B cell (primary cell): ENCODE data around the gene ZNF277. TPM values are rescaled to one million over a fixed set of nuclear protein-coding genes. Genes with fewer than 3 reads are reported as not detected.

ENCODE experiments used
- ATAC-seq: fragments of 200-7000 bp; cut with Tn5 transposase; one replicate; pipeline ENCODE4 v1.10.0; 2021; ENCODE audit warnings: low read depth, mild to moderate bottlenecking, moderate number of reproducible peaks, moderate library complexity
- CTCF ChIA-PET: fragments of 350-600 bp; sonication (Branson Sonifier 250); formaldehyde crosslinking; loops from one replicate; lab custom pipeline; 2021; ENCODE audit warnings: antibody characterized with exemption, inconsistent platforms; lab: Charles Lee
- POLR2A ChIA-PET: fragments of 350-600 bp; sonication (Branson Sonifier 250); formaldehyde crosslinking; loops from one replicate; lab custom pipeline; 2021; ENCODE audit warnings: antibody characterized with exemption; lab: Charles Lee
- DNase-seq: peaks from one replicate; pipeline ENCODE4 v3.0.0; 2013
- H2AFZ ChIP-seq: 2 replicates; pipeline ENCODE4 v1.6.1; 2012; ENCODE audit warnings: mild to moderate bottlenecking, low read depth, low read length; ENCODE audit not compliant: insufficient read depth, poor library complexity, severe bottlenecking
- H3K27ac ChIP-seq, 2 donors: 1 replicate in 1 of 2; 2 replicates in 1 of 2; pipeline ENCODE4 v1.5.1; 2012 to 2013; ENCODE audit warnings: low read length in 2 of 2, mild to moderate bottlenecking in 2 of 2, moderate library complexity in 1 of 2
- H3K27me3 ChIP-seq, 4 experiments: fragments of 200-600 bp in 1 of 4; sonication (generic) in 1 of 4; replicated peaks in 1 of 4; 1 replicate in 2 of 4; 2 replicates in 2 of 4; pipeline versions ENCODE4 v1.6.1 to v1.7.0; 2013 to 2016; ENCODE audit warnings: low read length in 3 of 4, mild to moderate bottlenecking in 2 of 4, mixed read lengths in 1 of 4, moderate library complexity in 1 of 4; ENCODE audit not compliant: insufficient read depth in 4 of 4, control insufficient read depth in 3 of 4; ENCODE audit errors: control extremely low read depth in 1 of 4
- H3K36me3 ChIP-seq, 2 experiments: replicated peaks in 1 of 2; 1 replicate in 1 of 2; 2 replicates in 1 of 2; pipeline versions ENCODE4 v1.6.1 to v1.7.1; 2013; ENCODE audit warnings: low read length in 1 of 2; ENCODE audit not compliant: insufficient read depth in 2 of 2, control insufficient read depth in 1 of 2; ENCODE audit errors: control extremely low read depth in 1 of 2, extremely low read depth in 1 of 2
- H3K4me1 ChIP-seq, 2 donors: fragments of 200-600 bp in 1 of 2; sonication (generic) in 1 of 2; 1 replicate in 1 of 2; 2 replicates in 1 of 2; pipeline versions ENCODE4 v1.5.1 to v1.6.1; 2013 to 2017; ENCODE audit warnings: low read length in 2 of 2; ENCODE audit not compliant: control insufficient read depth in 2 of 2, insufficient read depth in 2 of 2
- H3K4me2 ChIP-seq: replicated peaks from 2 replicates; pipeline ENCODE3; 2012; ENCODE audit warnings: mild to moderate bottlenecking, low read depth, low read length; ENCODE audit not compliant: poor library complexity, severe bottlenecking
- H3K4me3 ChIP-seq, 5 experiments: fragments of 200-600 bp in 1 of 5; sonication (generic) in 1 of 5; 1 replicate in 3 of 5; 2 replicates in 2 of 5; pipeline versions ENCODE4 v1.5.1 to v1.7.0; 2011 to 2016; ENCODE audit warnings: low read length in 4 of 5, mild to moderate bottlenecking in 4 of 5, low read depth in 2 of 5, control low read depth in 1 of 5, moderate library complexity in 1 of 5; ENCODE audit not compliant: insufficient read depth in 1 of 5; ENCODE audit errors: control extremely low read depth in 1 of 5, extremely low read depth in 1 of 5
- H3K79me2 ChIP-seq: fragments of 200-600 bp; sonication (generic); one replicate; pipeline ENCODE4 v1.6.0; 2016; ENCODE audit warnings: low read length; ENCODE audit not compliant: control insufficient read depth, insufficient read depth
- H3K9ac ChIP-seq: fragments of 200-600 bp; sonication (generic); 2 replicates; pipeline ENCODE4 v1.6.1; 2017; ENCODE audit warnings: mild to moderate bottlenecking, low read length, moderate library complexity
- H3K9me3 ChIP-seq, 3 donors: one replicate each; pipeline versions ENCODE4 v1.6.1 to v1.7.1; 2013; ENCODE audit warnings: low read length in 2 of 3; ENCODE audit not compliant: control insufficient read depth in 2 of 3, insufficient read depth in 1 of 3; ENCODE audit errors: control extremely low read depth in 1 of 3
- H4K20me1 ChIP-seq: 2 replicates; pipeline ENCODE4 v1.6.0; 2012; ENCODE audit warnings: mild to moderate bottlenecking, low read length; ENCODE audit not compliant: insufficient read depth, control insufficient read depth, poor library complexity, severe bottlenecking
- H3K27ac Mint-ChIP-seq: one replicate; pipeline ENCODE4 v1.8.0; 2021; ENCODE audit warnings: mixed read lengths
- H3K27me3 Mint-ChIP-seq: one replicate; pipeline ENCODE4 v1.8.0; 2021; ENCODE audit warnings: mixed read lengths
- H3K4me1 Mint-ChIP-seq: one replicate; pipeline ENCODE4 v1.8.0; 2021; ENCODE audit warnings: mixed read lengths
- H3K4me3 Mint-ChIP-seq: one replicate; pipeline ENCODE4 v1.8.0; 2021; ENCODE audit warnings: mixed read lengths
- H3K9me3 Mint-ChIP-seq: one replicate; pipeline ENCODE4 v1.8.0; 2022; ENCODE audit warnings: mixed read lengths; ENCODE audit not compliant: insufficient read depth
- CTCF ChIP-seq: fragments of 200-600 bp; IDR thresholded peaks from one replicate; pipeline ENCODE4 v1.8.0; 2022; ENCODE audit warnings: antibody characterized with exemption, mild to moderate bottlenecking
- EZH2 ChIP-seq: IDR thresholded peaks from 2 replicates; pipeline ENCODE4 v1.6.1; 2012; ENCODE audit warnings: borderline replicate concordance, low read depth, mild to moderate bottlenecking, moderate library complexity, low read length; ENCODE audit not compliant: insufficient read depth, poor library complexity, severe bottlenecking
- WGBS: methylation state at CpG from one replicate; pipeline ENCODE4 v1.1.5; 2013; ENCODE audit warnings: missing lambda C conversion rate; ENCODE audit not compliant: insufficient coverage; 5-methylcytosine and 5-hydroxymethylcytosine counted together
- intact Hi-C: fragments of 100-400 bp; cut with micrococcal nuclease; formaldehyde crosslinking; loops from one replicate; pipeline ENCODE4 v1.10.0; 2022
- polyA plus RNA-seq: library from polyadenylated mRNA; depleted of rRNA; stranded (reverse); fragments of >200 nt; gene quantifications from 2 replicates; pipeline ENCODE4 v1.2.3, GENCODE V29; 2012
- total RNA-seq, 2 donors: library from RNA; stranded (reverse); fragments of 120-200 nt in 1 of 2; gene quantifications; 1 replicate in 1 of 2; 2 replicates in 1 of 2; pipeline versions ENCODE4 v1.2.3 to v1.2.4, GENCODE V29; 2013 to 2022

The ZNF277 gene
- total and polyA plus RNA-seq, 2 donors (not counting 1 experiment from before 2014, with no cell fraction given) = 9.5 to 18.6 TPM

DNA sequence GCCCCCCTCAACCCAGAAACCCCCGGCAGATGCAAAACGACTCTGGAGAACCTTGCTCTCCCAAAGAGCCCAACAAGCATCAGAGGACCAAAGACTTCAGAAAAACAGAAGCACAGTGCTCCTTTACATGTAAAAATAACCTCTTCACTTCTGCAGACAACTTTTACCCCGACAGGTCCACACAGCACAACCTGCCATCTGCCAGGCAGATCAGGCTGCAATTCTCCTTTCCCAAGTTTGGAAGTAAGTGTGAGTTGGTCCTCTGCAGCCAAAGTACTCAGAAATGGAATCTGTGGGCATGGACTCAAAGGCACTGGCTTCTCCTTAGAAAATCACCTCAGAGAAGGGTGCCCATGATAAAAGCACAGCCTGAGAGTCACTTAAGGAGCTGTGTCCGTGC lies 26.3 kb upstream of the ZNF277 start:
- no peak for ATAC-seq
- no peaks in the 10 kb centered on the region for H3K4me1 Mint-ChIP-seq
- H3K9me3 Mint-ChIP-seq = no peaks in the 10 kb centered on the region

GRCh38 chr7:112182749-112183148 lies 23.7 kb upstream of the ZNF277 start:
- Mint-ChIP-seq H3K4me3 (no peak overlapping the region), H3K4me1 (no peaks in the 10 kb centered on the region), H3K9me3 (no peaks in the 10 kb centered on the region), H3K27me3 (peaks cover 12% of the 10 kb centered on the region), H3K27ac (no peak overlapping the region)
- Histone ChIP-seq H3K4me2 (no peak overlapping the region), H3K27me3 (peaks cover 0 to 8% (median 0%) of the 10 kb centered on the region in 4 experiments), H3K9me3 (no peaks in the 10 kb centered on the region), H3K4me3 (no peak overlapping the region), H3K4me1 (no peaks in the 10 kb centered on the region), H4K20me1 (no peaks in the 10 kb centered on the region), H3K9ac (no peak overlapping the region), H3K36me3 (no peaks in the 10 kb centered on the region), H3K27ac (no peak overlapping the region), H2AFZ (no peak overlapping the region), H3K79me2 (no peaks in the 10 kb centered on the region)
- POLR2A ChIA-PET = no interaction called here
- WGBS = 89% methylated on average over 4 of the region's 5 CpGs
- DNase-seq = no peak
- no peak for ATAC-seq
- CTCF ChIA-PET = no interaction called here
- intact Hi-C loops = no loop called here
- TF ChIP-seq EZH2 (no peak), CTCF (no peak)

More for the DNA sequence above, 26.3 kb upstream of the ZNF277 start:
- H2AFZ ChIP-seq = no peak overlapping the region
- H3K27me3 ChIP-seq = peaks cover 0 to 8% (median 0%) of the 10 kb centered on the region in 4 experiments
- no peaks in the 10 kb centered on the region for H3K9me3 ChIP-seq
- POLR2A ChIA-PET = no interaction called here
- 80% methylated on average over 2 of the region's 4 CpGs for WGBS
- no peak overlapping the region for H3K9ac ChIP-seq
- intact Hi-C loops = no loop called here
- no peak overlapping the region for H3K4me3 ChIP-seq
- H3K4me2 ChIP-seq = no peak overlapping the region
- Mint-ChIP-seq H3K27me3 (peaks cover 29% of the 10 kb centered on the region), H3K27ac (no peak overlapping the region), H3K4me3 (no peak overlapping the region)
- CTCF ChIA-PET = no interaction called here
- DNase-seq = no peak
- no peaks in the 10 kb centered on the region for H4K20me1 ChIP-seq
- H3K27ac ChIP-seq = no peak overlapping the region
- no peaks in the 10 kb centered on the region for H3K36me3 ChIP-seq
- TF ChIP-seq EZH2 (no peak), CTCF (no peak)
- no peaks in the 10 kb centered on the region for H3K79me2 ChIP-seq
- H3K4me1 ChIP-seq = no peaks in the 10 kb centered on the region
